HG03520 (cell line): Measurements from ENCODE around the gene SLIT1.

ENCODE experiments used
- ATAC-seq: cut with Tn5 transposase; IDR thresholded peaks from one replicate; pipeline ENCODE4 v1.9.1; 2021; ENCODE audit warnings: mild to moderate bottlenecking, moderate library complexity; ENCODE audit not compliant: unreplicated experiment

SLIT1 gene

GRCh38 chr10:97174941-97175340 is 10.8 kb downstream of the SLIT1 start:
- no peak for ATAC-seq

GRCh38 chr10:97174276-97174775 is 11.4 kb downstream of the SLIT1 start:
- no peak for ATAC-seq

GRCh38 chr10:97173036-97173435 is 12.7 kb downstream of the SLIT1 start:
- no peak for ATAC-seq

GRCh38 chr10:97171001-97171400 is 14.8 kb downstream of the SLIT1 start:
- no peak for ATAC-seq

GRCh38 chr10:97169911-97170693 is 15.7 kb downstream of the SLIT1 start:
- ATAC-seq: no peak

GRCh38 chr10:97169063-97169462 is 16.7 kb downstream of the SLIT1 start:
- ATAC-seq: no peak

GRCh38 chr10:97168645-97169044 is 17.1 kb downstream of the SLIT1 start:
- no peak for ATAC-seq

- ATAC-seq: no peak
Observed at GRCh38 chr10:97165499-97165898, 20.3 kb downstream of the SLIT1 start.

- no peak for ATAC-seq
Observed at GRCh38 chr10:97163781-97164501, 21.8 kb downstream of the SLIT1 start.

- ATAC-seq: no peak
Observed at GRCh38 chr10:97163181-97163580, 22.6 kb downstream of the SLIT1 start.

- no peak for ATAC-seq
Observed at GRCh38 chr10:97159646-97160305, 26.0 kb downstream of the SLIT1 start.

- peak; percentile 60 for ATAC-seq
Observed at GRCh38 chr10:97157578-97158095, 28.1 kb downstream of the SLIT1 start.

GRCh38 chr10:97154781-97155180 is 31.0 kb downstream of the SLIT1 start:
- ATAC-seq: no peak

GRCh38 chr10:97154162-97154561 is 31.6 kb downstream of the SLIT1 start:
- ATAC-seq: no peak

- no peak for ATAC-seq
Observed at GRCh38 chr10:97153270-97153850, 32.4 kb downstream of the SLIT1 start.

- no peak for ATAC-seq
Observed at GRCh38 chr10:97151307-97151914, 34.3 kb downstream of the SLIT1 start.

- no peak for ATAC-seq
Observed at GRCh38 chr10:97150616-97151015, 35.1 kb downstream of the SLIT1 start.

- ATAC-seq: no peak
Observed at GRCh38 chr10:97150013-97150595, 35.7 kb downstream of the SLIT1 start.

- ATAC-seq: no peak
Observed at GRCh38 chr10:97149079-97149531, 36.7 kb downstream of the SLIT1 start.

- ATAC-seq: no peak
Observed at GRCh38 chr10:97144297-97144696, 41.5 kb downstream of the SLIT1 start.
